Activated CD4-positive, alpha-beta T cell treated with anti-CD3 and anti-CD28 coated beads for 4 hours (primary cell): ENCODE measurements around the gene AGAP1.

Experiments used
- DNase-seq, 2 donors: peaks; one replicate each; pipeline ENCODE4 v3.0.0-alpha.2; 2020

The AGAP1 gene

DNA sequence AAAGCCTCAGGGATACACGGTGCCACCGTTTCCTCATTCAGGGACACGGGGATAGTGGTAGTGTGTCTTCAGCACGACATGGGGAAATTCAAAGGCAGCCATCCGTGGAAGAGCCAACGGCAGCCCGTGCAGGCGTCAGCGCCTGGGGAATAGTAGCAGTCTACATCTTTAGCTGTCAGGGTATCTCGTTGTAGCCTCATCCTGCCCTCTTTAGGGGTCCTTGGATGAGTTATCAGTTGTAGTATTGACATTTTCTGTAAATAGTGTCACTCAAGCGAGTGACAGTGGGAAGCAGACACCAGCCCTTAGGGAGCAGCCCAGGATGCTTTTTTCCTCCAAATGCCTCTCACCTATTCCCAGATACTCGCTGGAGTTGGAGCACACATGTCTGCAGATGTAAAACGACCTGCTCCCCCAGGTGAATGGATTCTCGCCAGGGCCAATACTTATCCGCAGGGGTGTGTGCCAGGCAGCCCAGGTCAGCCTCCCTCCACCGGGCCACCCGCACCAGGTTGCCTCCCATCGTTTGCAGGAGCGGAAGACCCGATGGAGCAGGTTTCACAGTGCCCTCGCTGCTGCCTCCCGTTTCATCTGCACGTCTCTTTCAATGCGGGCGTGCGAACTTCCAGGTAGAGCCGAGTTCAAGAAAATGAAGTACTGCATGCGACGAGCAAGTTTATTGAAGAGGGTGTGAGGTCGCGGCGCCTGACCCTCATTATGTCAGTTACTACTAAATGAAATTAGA lies 41.0 kb downstream of the AGAP1 start:
- DNase-seq = no peak

DNA sequence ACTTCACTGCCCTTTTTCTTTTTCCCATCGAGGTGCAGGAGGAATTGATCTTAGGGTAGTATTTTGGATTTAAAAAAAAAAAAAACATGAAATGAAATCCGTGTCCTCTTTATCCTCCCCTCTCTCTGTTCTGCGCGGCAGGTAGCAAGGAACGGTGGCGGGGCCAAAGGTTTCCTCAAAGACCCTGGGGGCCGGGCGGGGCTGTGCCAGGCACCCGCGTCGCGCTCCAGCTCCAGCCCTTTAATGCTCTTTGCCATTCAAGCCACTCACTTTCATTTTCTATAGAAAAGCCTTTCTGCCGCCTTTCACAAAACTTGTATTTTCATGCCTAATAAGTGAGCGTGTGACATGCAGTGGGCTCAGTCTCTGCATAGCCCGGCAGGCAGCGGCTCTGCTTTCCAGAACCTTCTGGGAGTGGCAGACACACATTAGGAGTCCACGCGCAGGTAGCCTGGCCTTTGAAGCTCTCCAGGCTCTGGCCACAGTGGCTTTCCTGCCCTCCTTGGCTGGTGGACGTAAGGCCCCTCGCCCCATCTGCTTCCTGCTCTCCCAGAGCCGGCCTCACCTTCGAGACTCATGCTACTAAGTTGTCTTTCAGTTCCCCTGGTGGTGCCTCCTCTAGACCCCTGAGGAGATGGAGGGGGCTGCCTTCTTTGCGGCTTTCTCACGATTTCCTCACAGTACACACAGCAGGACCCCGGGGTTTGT lies 41.7 kb downstream of the AGAP1 start:
- no peak for DNase-seq

DNA sequence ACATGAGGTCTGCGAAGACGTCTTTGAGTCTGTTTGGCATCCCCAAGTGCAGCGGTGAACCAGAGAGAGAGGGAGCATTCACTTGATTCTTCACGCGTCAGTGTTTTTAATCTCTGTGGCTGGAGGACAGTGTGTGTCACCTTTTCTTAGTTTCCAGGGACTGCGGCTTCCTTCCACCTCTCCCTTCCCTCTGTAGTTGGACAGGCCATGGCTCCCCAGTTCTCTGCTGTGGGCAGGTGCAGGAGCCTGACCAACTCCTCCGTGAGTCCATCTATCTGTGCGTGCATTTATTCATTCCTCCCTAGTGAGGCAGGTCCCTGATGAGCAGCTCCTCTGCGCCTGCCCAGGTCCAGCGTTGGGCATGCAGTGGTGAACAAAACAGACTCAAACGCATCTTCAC lies 42.9 kb downstream of the AGAP1 start:
- DNase-seq = no peak

DNA sequence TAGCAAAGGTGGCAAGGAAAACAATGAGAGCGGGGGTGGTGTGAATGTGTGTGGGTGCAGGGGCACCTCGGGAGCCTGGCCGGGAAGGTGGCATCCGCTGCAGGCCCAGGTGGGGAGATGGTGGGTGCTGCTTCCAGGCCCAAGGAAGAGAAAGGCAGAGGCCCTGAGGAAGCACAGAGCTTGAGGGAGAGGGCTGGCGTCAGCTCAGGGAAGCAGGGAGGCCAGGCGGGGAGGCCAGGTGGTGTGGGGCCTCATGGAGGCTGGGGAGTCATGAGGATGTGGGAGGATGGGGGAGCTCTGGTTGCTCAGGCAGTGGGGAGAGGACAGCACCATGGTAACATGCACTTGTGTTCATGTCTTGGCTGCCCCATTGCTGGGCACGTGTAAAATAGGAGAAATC lies 43.3 kb downstream of the AGAP1 start:
- DNase-seq = no peak

DNA sequence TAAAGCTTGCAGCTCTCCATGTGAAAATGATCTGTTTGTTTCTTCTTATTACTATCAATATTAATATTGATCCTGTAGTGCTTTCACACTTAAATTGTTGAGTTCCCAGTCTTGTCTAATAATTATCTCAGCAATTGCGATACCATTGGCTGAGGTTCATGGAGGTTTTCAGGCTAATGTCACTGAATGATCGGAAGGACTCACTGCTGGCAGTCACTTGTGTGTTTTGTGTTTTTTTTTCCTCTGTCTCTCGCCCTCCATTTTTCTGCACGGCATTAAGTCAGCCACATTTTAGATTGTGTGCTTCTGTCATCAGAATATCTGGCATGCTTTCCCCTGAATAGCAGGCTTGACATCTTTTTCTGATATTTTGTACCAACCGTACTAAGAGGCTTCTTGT lies 43.7 kb downstream of the AGAP1 start:
- no peak for DNase-seq

DNA sequence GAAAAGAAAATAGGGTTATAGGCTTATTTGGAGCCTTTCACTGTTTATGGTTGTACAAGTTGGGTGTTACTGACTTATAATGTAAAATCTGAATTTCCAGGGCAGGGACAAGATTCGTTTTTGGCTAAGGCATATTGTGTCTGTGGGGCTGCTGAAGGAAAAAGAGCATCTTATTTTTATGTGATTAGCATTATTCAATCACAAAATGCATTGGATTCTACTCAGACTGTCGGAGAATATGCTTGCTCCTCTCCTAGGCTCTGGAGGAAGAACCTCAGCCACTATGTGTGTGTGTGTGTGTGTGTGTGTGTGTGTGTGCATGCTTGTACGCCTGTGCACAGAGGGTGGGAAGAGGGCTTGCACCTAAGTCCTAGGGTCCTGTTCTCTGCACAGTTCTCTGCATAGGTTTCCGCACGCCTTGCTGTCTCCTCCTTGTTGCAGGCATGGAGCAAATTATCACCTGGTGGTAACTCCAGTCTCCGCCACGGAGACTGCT lies 44.3 kb downstream of the AGAP1 start:
- no peak for DNase-seq

DNA sequence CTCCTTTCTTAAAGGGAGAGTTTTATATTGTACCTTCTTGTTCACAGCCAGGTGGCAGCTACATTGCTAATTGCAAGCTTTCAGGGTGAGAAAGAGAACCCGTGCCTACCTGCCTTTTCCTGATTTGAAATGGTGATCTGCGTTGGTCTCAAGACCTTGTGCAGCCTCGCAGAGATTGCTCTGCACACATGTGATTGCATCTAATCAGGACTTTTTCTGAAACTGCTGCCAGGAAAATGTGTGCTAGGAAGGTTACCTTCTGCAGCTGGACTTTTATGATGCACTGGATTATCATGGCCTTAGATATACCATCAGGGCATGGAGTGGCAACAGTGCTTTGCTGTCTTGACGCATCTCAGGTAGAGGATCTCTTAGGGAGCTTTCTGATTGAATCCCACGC lies 45.1 kb downstream of the AGAP1 start:
- DNase-seq = no peak

DNA sequence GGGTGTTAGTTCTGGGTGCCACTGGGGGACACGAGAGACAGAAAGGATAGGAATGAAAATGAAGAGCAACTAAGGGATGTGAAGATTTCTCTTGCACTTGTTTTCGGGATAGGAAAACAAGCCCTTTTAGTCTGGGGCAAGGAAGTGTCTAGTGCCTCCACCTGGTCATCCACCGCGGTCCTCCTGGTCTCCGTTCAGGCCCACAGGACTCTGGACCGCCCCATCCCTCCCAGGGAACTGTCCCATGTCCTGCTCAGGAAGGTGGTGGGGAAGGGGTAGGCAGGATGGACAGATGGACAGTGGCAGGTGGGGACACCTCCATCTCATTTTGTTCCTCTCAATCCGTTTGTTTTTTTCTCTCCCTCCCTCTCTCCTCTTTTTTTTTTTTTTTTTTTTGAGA lies 45.9 kb downstream of the AGAP1 start:
- DNase-seq = no peak

DNA sequence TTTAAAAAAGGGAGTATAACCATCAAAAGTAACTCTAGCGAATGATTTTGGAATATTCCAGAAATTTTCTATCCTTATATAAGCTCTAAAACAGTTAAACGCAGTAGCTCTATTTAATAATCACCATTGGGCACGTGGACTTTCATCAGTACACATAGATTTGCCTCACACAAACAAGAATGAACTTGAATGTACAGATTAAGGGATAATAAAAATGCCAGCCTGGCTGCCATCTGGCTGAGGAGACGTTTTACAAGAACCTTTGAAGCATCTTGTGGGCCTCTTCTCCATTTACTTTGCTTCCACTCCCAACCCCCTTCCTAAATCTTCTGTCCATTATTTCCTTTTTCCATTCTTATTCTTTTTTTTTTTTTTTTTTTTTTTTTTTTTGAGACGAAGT lies 47.2 kb downstream of the AGAP1 start:
- DNase-seq = no peak

DNA sequence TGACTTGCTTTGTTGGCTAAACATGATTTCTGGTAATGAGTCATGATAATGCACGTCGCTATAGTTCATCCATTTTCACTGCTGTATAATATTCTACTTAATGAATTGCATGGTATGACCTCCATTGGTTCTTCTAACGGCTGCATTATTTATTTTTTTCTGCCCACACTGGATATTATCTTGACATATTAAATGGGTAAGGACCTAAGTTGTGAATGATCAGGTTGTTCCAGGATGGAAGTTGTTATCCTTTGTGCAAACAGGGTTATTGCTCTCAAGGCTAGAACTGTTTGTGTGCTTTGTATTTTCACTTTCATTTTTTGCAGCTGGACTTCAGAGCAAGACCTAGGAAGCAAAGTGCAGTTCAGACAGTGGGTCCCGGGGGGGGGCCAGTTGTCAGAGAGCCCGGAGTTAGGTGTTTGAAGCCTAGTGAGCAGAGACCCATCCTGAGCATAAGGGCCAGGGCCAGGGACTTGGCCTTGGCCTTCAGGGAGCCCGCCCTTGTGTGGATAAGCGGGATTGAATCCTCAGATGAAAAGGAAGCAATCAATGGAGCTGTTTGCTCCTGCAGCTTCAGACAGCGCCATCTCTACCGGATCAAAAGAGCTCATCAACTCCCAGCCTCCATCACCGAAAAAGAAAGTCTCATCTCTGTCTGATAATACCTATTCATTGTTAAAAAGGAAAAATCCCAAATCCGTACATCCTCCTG lies 48.2 kb downstream of the AGAP1 start:
- no peak for DNase-seq

DNA sequence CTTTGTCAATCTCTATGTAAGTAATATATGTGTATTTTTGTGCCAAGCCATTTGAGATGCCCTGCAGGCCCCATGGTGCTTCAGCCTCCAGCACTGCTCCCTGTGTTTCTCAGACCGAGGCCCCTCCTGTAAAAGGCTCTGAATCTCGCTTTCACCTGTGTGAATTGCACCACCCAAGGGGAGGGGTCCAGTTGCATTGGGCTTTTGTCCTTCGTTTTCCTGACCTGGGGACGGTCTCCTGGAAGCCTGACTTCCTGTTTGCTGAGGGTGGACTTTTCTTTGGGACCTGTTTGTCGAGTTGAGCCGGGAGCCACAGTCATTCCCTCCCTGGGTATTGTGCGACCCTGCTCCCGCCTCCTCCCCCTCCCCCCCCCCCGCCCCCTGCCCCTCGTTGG lies 48.9 kb downstream of the AGAP1 start:
- DNase-seq = no peak

DNA sequence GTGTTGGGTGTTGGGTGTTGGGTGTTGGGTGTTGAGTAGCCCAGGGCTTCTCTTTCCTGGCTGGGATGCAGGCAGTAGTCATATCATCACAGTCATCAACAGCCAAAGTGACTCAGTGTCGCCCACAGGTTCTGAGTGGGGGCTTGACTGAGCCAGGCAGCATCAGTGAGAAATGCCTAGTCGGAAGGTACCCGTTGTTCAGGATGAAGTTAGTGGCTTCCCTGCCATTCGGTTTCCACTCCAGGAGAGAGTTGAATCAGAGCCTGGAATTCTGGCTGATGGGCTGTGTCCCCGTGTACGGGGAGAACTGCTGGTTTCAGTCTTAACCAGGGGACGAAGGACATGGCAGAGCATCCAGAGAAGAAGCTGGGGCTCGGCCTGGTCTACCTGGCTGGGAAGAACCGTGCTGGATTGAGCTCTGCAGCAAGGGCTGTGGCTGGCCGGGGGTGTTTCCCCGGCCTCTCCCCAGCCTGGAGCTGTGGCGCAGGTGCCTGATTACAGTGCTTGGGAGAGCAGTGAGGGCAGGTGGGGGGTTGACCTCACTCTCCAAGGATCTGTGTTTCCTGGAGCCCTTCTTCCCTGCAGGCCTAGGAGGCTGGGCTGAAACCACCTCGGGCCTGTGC lies 49.4 kb downstream of the AGAP1 start:
- no peak for DNase-seq

DNA sequence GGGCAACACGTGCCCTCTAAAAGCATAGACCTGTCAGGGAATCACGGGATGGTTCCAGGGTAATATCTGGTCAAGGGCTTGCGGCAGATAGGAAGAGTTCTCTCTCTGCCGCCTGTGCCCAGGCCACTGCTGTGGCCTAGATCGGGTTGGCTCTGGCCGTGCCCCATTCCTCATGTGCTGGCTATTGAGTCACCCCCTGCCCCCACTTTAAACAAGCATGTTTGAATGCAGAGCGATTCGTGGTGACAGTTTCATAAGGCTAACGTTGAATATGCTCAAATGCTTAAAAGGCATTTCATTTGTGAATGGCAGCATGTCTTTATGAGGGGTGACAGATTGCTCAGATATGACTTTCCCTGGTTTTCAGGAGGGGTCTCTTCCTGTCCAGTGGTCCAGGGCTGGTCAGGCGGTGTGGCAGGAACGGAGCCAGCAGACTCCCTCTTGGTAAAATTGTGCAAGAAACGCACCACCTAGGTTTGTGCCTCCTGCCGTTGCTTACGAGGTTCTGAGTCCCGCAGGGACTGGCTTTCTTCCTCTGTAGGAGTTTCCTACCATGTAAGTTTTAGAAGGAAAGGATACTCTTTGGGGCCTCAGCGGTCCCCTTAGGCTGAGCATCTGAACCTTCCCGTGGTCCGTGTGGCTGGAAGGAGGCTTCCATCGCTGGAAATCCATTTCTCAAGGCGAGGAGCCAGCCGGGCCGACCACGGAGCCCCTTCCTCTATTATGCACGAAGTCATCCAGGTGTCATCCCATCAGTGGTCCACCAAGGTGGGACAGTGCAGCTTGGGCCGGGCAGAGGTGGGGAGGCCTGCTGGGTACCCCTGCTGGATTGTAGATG lies 50.2 kb downstream of the AGAP1 start:
- no peak for DNase-seq

DNA sequence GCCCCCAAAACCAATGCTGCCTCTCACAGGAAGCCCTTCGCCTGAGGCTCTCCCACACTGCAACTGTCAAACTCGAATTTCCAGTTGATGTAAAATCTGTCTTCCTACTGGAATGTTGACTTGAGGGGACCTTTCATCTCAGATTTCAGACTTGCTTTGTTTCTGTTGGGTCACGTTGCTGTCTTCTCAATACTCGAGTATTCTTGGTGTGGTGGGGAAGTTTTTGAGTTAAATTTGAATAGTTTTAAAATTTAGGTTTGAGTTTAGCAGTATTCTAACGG lies 50.8 kb downstream of the AGAP1 start:
- no peak for DNase-seq

DNA sequence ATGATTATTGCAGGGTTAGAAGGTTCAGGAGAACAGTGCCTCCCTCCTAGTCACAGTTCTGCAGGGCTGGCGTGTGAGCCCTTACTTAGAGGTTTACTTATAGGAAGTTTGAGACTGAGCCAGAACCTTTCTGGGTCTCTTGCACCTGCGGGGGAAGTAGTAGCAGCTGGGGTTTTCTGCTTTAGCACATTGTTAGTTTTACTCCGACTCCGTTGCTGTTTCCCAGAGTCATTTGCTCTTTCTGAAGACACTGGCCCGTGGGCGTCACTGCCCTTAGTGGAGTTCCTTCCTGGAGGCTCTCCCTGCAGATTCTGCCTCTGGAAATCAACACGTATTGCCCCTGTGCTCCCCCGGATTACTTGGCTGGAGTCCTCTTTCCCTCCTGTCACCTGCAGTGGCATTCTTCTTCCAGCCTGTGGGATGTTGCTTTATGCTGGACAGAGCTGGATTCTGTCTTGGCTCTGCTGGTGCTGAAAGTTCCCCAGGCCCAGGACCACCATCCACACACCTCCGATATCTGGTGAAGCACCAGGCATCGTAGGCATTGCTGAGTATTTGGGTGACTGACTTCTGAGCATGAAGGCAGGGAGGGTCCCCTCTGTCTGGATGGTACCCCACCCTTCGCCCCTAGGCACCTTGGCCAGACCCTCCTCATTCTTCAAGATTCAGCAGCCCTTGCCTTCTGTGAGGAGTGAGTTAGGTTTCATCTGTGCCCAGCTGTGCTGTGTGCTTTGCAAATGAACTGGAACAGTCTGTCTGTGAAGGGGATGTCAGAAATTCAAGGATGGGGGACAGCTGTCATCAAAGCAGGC lies 51.7 kb downstream of the AGAP1 start:
- no peak for DNase-seq

DNA sequence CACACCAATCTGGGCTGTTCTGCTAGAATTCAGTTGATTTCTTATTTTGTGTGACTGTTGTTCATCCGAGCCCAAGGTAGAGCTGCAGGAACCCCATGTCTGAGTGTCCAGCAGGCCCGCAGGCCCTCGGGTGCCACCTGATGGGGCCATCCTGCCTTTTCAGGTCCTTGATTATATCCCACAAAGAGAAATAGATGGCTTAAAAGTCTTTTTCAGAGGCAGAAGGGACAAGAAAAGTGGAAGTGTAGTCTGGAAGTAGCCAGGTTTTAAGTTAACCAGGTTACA lies 52.2 kb downstream of the AGAP1 start:
- no peak for DNase-seq

DNA sequence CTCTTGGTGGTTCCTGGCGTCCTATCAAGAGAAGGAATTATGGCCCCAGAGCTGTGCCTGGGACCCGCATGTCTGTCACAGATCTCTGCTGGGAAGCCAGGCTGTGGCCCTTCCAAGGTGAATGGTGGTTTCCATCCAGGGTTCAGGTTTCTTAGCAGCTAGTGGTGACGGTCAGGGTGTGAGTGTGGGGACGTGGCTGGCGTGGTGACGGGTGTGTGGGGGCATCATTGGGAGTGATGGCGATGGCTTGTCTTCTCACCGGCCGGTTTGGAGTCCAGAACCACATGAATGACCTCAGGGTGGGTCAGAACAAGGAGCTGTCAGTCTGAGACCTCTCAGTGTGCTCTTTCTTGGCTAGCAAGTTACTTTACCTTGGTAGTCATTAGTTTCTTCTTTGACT lies 52.6 kb downstream of the AGAP1 start:
- DNase-seq = no peak

DNA sequence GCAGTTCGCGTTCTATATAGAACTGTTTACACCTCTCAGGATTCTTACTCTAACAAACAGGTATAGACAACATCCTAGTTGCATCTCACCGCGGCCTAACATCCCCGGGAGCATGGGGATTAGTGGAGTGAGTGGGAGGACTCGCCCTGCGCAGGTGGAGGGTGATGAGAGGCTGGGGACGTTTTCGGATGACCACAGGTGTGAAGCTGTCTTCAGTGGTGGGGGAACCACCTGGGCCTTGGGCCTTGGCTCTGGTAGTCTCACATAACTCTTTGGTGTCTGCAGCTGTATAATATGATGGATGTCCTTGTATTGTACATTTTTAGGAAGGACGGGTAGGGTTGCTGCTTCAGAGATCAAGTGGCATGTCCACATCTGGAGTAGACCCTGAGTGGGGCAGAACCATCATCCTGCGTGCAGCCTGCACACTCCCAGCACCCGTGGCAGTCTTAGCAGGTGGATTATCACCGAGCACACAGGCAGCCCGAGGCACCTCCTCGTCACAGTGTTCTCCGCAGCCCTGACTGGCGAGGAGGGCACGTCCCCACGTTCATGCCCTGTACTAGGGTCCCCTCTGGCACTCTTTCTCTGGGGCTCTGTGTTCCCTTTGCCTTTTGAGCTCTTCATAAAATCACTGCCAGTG lies 56.0 kb downstream of the AGAP1 start:
- no peak for DNase-seq

DNA sequence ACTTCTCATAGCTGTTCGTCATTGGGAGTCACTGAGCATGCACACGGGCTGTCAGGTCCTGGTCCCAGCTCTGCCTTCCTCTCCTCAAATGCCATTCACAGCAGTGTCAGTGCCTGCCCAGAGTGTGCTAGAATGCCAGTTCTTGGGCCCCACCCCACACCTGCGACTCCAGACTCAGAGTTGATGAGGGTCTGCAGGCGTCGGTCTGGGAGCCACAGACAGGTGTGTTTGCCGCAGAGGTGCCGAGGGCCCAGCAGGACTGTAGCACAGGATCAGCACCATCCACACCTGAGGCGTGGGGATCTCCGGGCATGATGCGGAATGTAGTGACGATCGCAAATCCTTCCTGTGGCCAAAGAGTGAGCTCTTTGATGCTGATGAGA lies 56.5 kb downstream of the AGAP1 start:
- DNase-seq = no peak

DNA sequence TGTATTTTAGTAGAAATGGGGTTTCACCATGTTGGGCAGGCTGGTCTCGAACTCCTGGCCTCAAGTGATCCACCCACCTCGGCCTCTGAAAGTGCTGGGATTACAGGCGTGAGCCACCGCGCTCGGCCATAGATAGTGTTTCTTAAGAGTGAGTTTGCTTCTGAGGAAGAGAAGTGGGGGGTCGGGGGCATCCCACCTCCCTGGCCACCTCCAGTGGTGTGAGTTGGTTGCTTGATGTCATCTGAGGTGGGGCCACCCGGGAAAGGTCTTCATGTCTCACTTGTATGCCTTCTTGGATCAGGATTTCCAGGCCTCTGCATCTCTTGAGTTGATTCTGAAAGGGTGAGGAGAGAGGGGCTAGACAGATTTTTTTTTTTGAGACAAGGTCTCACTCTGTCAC lies 57.1 kb downstream of the AGAP1 start:
- no peak for DNase-seq

DNA sequence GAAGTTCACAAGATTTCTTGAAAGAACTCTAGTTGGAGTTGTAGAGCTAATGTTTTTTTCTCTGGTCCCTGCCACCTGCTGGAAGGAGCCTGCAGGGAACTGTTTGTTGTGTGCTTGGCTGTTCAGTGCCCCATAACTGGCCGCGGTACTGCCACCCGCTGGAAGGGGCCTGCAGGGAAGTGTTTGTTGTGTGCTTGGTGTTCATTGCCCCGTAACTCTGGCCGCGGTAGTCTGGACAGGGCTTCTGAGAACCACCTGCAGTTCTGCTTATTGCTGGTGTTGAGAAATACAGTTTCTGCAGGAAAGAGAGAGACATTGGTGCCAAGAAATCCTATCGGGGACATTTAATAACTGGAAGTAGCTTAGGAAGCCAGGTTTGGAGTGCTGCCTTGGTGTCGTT lies 58.1 kb downstream of the AGAP1 start:
- no peak for DNase-seq

DNA sequence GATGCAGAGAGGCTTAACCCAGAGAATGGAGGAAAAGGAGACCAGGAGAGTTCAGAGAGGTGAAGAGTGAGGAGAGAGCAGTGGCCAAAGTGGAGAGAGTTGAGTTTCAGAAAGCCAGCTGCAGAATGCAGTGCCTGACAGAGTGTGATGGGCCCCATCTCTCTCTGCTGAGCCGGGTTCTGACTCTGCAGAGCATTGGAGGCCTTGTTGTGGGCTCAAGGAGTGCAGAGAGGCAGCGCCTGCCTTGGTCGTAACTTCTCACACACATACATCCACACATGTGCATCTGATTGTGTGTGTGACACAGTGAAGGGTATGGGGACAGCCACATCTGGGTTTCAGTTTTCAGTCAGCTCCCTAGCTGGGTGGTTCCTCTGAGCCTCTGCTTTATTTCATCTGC lies 58.8 kb downstream of the AGAP1 start:
- DNase-seq = no peak
